Endothelial cell (in vitro differentiated cells): Measurements from ENCODE around the gene MTHFSD. TPM values are rescaled to one million over a fixed set of nuclear protein-coding genes. Genes with fewer than 3 reads are reported as not detected.
A peak's percentile ranks its signal among the peaks of the same experiment; 100 is the strongest.

Experiments used
- DNase-seq: peaks from one replicate; pipeline ENCODE4 v3.0.0; 2021; ENCODE audit warnings: low spot score
- H3K27ac Mint-ChIP-seq: one replicate; pipeline ENCODE4 v1.8.0; 2021; ENCODE audit warnings: mixed read lengths, inconsistent platforms; ENCODE audit not compliant: unreplicated experiment
- H3K27me3 Mint-ChIP-seq: one replicate; pipeline ENCODE4 v1.8.0; 2021; ENCODE audit warnings: mild to moderate bottlenecking, moderate library complexity, mixed read lengths, inconsistent platforms; ENCODE audit not compliant: unreplicated experiment
- H3K36me3 Mint-ChIP-seq: one replicate; pipeline ENCODE4 v1.8.0; 2021; ENCODE audit warnings: mild to moderate bottlenecking, low read depth, mixed read lengths, inconsistent platforms; ENCODE audit not compliant: unreplicated experiment
- H3K4me1 Mint-ChIP-seq: one replicate; pipeline ENCODE4 v1.8.0; 2021; ENCODE audit warnings: mild to moderate bottlenecking, mixed read lengths, inconsistent platforms; ENCODE audit not compliant: unreplicated experiment
- H3K4me3 Mint-ChIP-seq: one replicate; pipeline ENCODE4 v1.8.0; 2021; ENCODE audit warnings: mild to moderate bottlenecking, mixed read lengths, inconsistent platforms; ENCODE audit not compliant: unreplicated experiment
- H3K9me3 Mint-ChIP-seq: one replicate; pipeline ENCODE4 v1.8.0; 2021; ENCODE audit warnings: mixed read lengths, inconsistent platforms; ENCODE audit not compliant: unreplicated experiment
- total RNA-seq: library from RNA; stranded (reverse); fragmentation: NEBNext Ultra II Directional; extraction: Animal tissue kit (Norgen Biotek cat#: 25700); gene quantifications from one replicate; pipeline ENCODE4 v1.2.1, GENCODE V29; 2021; ENCODE audit not compliant: unreplicated experiment
- TF ChIP-seq, protein P1 (sequence below): fragments of 200-600 bp; sonication (generic); IDR thresholded peaks from one replicate; pipeline ENCODE4 v1.5.0; 2021; ENCODE audit warnings: antibody characterized with exemption; ENCODE audit not compliant: unreplicated experiment

MTHFSD gene
- total RNA-seq, 1 donor from 2014 or later: 30.6 TPM

DNA sequence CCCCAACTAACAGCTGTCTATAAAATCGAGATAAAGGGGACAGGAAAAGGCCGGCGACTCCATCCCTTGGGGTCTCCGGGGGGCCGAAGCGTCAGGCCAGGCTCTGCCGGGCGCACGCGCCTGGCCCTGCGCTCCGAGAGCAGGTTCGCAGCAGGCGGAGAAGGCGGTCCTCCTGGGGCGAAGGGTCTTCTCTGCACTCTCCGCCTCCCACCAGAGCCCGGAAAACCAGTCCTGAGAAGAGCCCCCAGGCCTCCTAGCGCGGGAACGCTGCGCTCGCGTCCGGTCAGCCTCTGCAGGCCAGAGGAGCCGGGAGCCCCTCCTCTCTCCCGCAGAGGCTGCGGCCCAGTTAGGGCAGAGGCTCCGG, 39.6 kb downstream of the MTHFSD start:
- H3K9me3 Mint-ChIP-seq: no peaks in the 10 kb centered on the region
- H3K27ac Mint-ChIP-seq: no peak overlapping the region
- no peak for DNase-seq

DNA sequence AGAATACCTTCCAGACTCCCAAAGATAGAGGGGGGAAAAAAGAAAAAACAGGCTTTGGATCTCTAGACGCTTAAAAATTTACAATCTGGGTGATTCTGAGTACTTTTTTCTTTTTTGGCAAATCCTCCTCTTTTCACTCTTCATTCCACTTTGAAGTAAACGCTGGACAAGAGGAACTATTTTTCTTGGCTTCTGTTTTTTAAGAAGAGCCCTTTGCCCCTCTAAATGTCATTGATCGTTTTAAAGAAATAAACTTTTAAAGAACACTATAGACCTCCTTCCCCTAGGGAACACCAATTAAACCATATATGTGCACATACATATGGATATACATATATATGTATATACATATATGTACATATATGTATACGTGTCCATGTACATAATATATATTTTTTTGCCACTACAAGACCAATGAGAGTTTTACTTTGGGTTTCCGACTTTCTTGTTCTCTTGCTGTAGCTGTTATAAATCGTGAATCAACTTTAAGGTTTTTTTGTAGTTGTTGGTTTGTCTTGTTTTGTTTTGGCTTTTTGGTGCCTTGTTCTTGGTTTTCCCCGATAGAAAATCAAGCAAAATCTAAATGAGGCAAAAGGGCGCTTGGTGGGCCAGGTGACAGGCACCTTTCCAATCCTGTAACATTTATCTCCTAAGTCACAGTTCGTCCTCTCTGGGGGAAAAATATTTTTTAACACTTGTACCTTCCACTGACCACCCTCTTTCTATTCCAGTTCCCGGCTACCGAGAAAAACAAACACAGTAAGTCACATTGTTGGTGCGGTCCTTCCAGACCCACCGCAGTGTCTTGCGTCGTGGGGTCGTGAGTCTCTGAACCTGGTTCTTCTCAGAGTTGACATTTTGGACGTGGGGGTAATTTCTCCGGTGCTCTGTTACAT, 40.3 kb downstream of the MTHFSD start:
- no peak overlapping the region for H3K27ac Mint-ChIP-seq
- no peak for DNase-seq
- H3K27me3 Mint-ChIP-seq: peaks cover 27% of the 10 kb centered on the region
- TF ChIP-seq, protein P1, sequence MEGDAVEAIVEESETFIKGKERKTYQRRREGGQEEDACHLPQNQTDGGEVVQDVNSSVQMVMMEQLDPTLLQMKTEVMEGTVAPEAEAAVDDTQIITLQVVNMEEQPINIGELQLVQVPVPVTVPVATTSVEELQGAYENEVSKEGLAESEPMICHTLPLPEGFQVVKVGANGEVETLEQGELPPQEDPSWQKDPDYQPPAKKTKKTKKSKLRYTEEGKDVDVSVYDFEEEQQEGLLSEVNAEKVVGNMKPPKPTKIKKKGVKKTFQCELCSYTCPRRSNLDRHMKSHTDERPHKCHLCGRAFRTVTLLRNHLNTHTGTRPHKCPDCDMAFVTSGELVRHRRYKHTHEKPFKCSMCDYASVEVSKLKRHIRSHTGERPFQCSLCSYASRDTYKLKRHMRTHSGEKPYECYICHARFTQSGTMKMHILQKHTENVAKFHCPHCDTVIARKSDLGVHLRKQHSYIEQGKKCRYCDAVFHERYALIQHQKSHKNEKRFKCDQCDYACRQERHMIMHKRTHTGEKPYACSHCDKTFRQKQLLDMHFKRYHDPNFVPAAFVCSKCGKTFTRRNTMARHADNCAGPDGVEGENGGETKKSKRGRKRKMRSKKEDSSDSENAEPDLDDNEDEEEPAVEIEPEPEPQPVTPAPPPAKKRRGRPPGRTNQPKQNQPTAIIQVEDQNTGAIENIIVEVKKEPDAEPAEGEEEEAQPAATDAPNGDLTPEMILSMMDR: no peak
- H3K4me3 Mint-ChIP-seq: no peak overlapping the region
- no peaks in the 10 kb centered on the region for H3K36me3 Mint-ChIP-seq
- no peaks in the 10 kb centered on the region for H3K9me3 Mint-ChIP-seq
- H3K4me1 Mint-ChIP-seq: peaks cover 9% of the 10 kb centered on the region

More for the DNA sequence above, 39.6 kb downstream of the MTHFSD start:
- peaks cover 9% of the 10 kb centered on the region for H3K4me1 Mint-ChIP-seq
- H3K27me3 Mint-ChIP-seq: peaks cover 27% of the 10 kb centered on the region
- H3K4me3 Mint-ChIP-seq: no peak overlapping the region
- H3K36me3 Mint-ChIP-seq: no peaks in the 10 kb centered on the region
- TF ChIP-seq, protein P1: no peak

DNA sequence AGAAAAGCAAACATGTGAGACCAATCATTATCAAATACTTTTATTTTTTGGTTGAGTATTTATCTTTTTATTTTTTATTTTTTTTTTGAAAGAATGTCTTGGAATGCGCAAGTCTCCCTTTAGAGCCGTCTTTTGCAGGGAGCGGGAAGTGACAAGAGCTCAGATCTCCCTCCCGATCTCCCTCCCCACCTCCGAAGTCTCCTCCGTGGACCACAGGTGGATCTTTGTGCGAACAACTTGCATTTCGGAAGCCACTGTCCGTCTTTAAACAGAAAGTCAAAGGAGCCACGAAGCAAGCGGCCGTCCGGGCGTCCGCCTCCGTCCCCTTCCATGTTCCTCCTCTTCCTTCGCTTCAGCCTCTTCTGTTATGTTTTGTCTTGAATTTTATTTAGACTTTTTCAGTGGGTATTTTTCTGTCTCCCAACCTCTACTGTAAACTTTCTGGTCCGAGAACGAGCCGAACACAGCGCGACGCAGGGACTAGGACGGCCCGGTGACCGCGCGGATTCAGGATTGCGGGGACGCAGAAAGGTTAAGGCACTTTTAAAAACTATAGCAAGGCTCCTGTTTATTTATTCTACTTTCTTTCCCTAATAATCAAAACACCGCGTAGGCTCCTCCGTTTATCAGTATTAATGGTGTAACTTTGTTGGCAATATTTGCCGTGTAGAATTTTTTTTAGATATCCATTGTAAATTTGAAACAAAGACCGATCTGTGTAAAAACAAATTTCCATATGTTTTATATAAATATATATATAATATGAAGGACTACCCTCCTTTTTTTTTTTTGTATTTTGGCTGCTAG, 41.4 kb downstream of the MTHFSD start:
- TF ChIP-seq, protein P1: no peak
- peaks cover 32% of the 10 kb centered on the region for H3K27me3 Mint-ChIP-seq
- no peaks in the 10 kb centered on the region for H3K36me3 Mint-ChIP-seq
- peaks cover 13% of the 10 kb centered on the region for H3K4me1 Mint-ChIP-seq
- H3K27ac Mint-ChIP-seq: peak overlapping the region; percentile 57
- no peaks in the 10 kb centered on the region for H3K9me3 Mint-ChIP-seq
- DNase-seq: no peak
- H3K4me3 Mint-ChIP-seq: peak overlapping the region; percentile 66

DNA sequence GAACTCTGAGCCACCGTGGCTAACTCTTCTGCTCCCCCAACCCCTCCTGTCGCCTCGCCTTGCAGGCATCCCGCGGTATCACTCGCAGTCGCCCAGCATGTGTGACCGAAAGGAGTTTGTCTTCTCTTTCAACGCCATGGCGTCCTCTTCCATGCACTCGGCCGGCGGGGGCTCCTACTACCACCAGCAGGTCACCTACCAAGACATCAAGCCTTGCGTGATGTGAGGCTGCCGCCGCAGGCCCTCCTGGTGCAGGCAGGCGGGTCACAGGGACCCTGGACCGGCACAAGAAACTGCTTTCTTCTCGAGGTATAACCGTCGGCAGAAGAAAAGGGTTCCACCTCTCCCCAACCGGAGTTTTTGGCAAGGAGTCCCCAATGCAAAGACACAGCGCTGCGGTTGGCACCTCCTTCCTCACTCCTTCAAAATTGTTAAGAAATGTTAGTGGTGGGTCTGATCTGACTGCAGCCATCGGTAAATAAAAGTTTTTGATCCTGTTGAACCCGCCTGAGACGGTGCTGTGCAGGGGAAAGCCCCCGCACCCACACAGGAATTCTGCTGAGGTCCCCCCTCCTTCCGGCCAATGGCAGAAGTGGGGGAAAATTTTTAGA, 42.1 kb downstream of the MTHFSD start:
- TF ChIP-seq, protein P1: no peak
- H3K27ac Mint-ChIP-seq: peak overlapping the region; percentile 57
- no peaks in the 10 kb centered on the region for H3K36me3 Mint-ChIP-seq

More for the DNA sequence above, 42.1 kb downstream of the MTHFSD start:
- DNase-seq: no peak
- Mint-ChIP-seq H3K27me3 (peaks cover 32% of the 10 kb centered on the region), H3K9me3 (no peaks in the 10 kb centered on the region), H3K4me3 (no peak overlapping the region), H3K4me1 (peaks cover 14% of the 10 kb centered on the region)
